ENCODE data around the gene ZFP14.
"Not testable (repeated sequence)": the region's sequence is repeated elsewhere in the genome, so short reads cannot be mapped to it uniquely, and the experiment has no call there.

- not testable (repeated sequence) for TF ChIP-seq POLR2A, CTCF, EP300, POLR2AphosphoS5 (IDR thresholded peaks at IDR 0.05)
These were observed 63.8 kb downstream of the ZFP14 start for GRCh38 chr19:36315164-36315563.
